WTC11 (cell line): Measurements from ENCODE around the gene NFIX. TPM values are rescaled to one million over a fixed set of nuclear protein-coding genes. Genes with fewer than 3 reads are reported as not detected.

Source experiments
- ATAC-seq: fragments of 200-7000 bp; cut with Tn5 transposase; 2 replicates; pipeline ENCODE4 v1.10.0; 2021; ENCODE audit warnings: mild to moderate bottlenecking, moderate library complexity
- CTCF ChIA-PET: fragments of 300-600 bp; sonication (Branson Sonifier 250); formaldehyde crosslinking; loops from one replicate; lab custom pipeline; 2021; ENCODE audit warnings: antibody characterized with exemption; lab: Charles Lee
- POLR2A ChIA-PET: fragments of 350-600 bp; sonication (Branson Sonifier 250); formaldehyde crosslinking; loops from one replicate; lab custom pipeline; 2021; ENCODE audit warnings: antibody characterized with exemption; lab: Charles Lee
- DNase-seq: peaks from one replicate; pipeline ENCODE4 v3.0.0; 2021; ENCODE audit warnings: low spot score
- H3K27ac Mint-ChIP-seq: 2 replicates; pipeline ENCODE4 v1.8.0; 2021; ENCODE audit warnings: mixed read lengths
- H3K27me3 Mint-ChIP-seq: 2 replicates; pipeline ENCODE4 v1.8.0; 2021; ENCODE audit warnings: low read depth, mild to moderate bottlenecking, moderate library complexity, mixed read lengths
- H3K36me3 Mint-ChIP-seq: 2 replicates; pipeline ENCODE4 v1.8.0; 2021; ENCODE audit warnings: mixed read lengths
- H3K4me1 Mint-ChIP-seq: 2 replicates; pipeline ENCODE4 v1.8.0; 2022; ENCODE audit warnings: mixed read lengths
- H3K4me3 Mint-ChIP-seq: 2 replicates; pipeline ENCODE4 v1.8.0; 2021; ENCODE audit warnings: mild to moderate bottlenecking, moderate library complexity, mixed read lengths
- H3K9me3 Mint-ChIP-seq: 2 replicates; pipeline ENCODE4 v1.8.0; 2021; ENCODE audit warnings: mixed read lengths
- CBFB ChIP-seq: sonication (generic); formaldehyde crosslinking; IDR thresholded peaks from 2 replicates; pipeline ENCODE4 v1.8.1; 2022; ENCODE audit warnings: mild to moderate bottlenecking, low read depth, missing genetic modification reagents
- EMX1 ChIP-seq: fragments of 250-450 bp; sonication (Bioruptor Pico); IDR thresholded peaks from 2 replicates; pipeline ENCODE4 v1.8.0; 2021; ENCODE audit warnings: mild to moderate bottlenecking
- FOXK1 ChIP-seq: sonication (generic); formaldehyde crosslinking; IDR thresholded peaks from 2 replicates; pipeline ENCODE4 v1.8.0; 2022; ENCODE audit warnings: mild to moderate bottlenecking, moderate library complexity, missing genetic modification reagents
- GABPB1 ChIP-seq: sonication (generic); formaldehyde crosslinking; IDR thresholded peaks from 2 replicates; pipeline ENCODE4 v1.8.1; 2023; ENCODE audit warnings: mild to moderate bottlenecking, missing genetic modification reagents
- HMGA2 ChIP-seq: fragments of 250-450 bp; sonication (Bioruptor Pico); IDR thresholded peaks from 2 replicates; pipeline ENCODE4 v1.4.0; 2021; ENCODE audit warnings: mild to moderate bottlenecking, moderate library complexity
- IRF2 ChIP-seq: sonication (generic); formaldehyde crosslinking; IDR thresholded peaks from 2 replicates; pipeline ENCODE4 v1.8.0; 2022; ENCODE audit warnings: low read depth, missing genetic modification reagents, borderline replicate concordance
- MXD4 ChIP-seq: fragments of 250-450 bp; sonication (Bioruptor Pico); IDR thresholded peaks from 2 replicates; pipeline ENCODE4 v1.8.0; 2021; ENCODE audit warnings: mild to moderate bottlenecking, moderate library complexity, borderline replicate concordance
- NFYB ChIP-seq: sonication (generic); formaldehyde crosslinking; conservative IDR thresholded peaks from 2 replicates; pipeline ENCODE4 v1.8.0; 2022; ENCODE audit warnings: low read depth, missing genetic modification reagents
- PRRX2 ChIP-seq: fragments of 250-450 bp; sonication (Bioruptor Pico); IDR thresholded peaks from 2 replicates; pipeline ENCODE4 v1.8.0; 2021; ENCODE audit warnings: mild to moderate bottlenecking
- TEAD4 ChIP-seq: sonication (generic); formaldehyde crosslinking; IDR thresholded peaks from 2 replicates; pipeline ENCODE4 v1.8.0; 2022; ENCODE audit warnings: mild to moderate bottlenecking, missing genetic modification reagents
- ZNF263 ChIP-seq: sonication (generic); formaldehyde crosslinking; IDR thresholded peaks from 2 replicates; pipeline ENCODE4 v1.8.1; 2022; ENCODE audit warnings: low read depth, mild to moderate bottlenecking, moderate library complexity, missing genetic modification reagents
- total RNA-seq: library from RNA; stranded (reverse); gene quantifications from 3 replicates; pipeline ENCODE4 v1.2.3, GENCODE V29; 2021
- TF ChIP-seq, protein P1 (sequence below): fragments of 200-600 bp; IDR thresholded peaks from 2 replicates; pipeline ENCODE4 v1.8.0; 2022; ENCODE audit warnings: antibody characterized with exemption
- TF ChIP-seq, protein P2 (sequence below): sonication (generic); formaldehyde crosslinking; IDR thresholded peaks from 2 replicates; pipeline ENCODE4 v1.8.0; 2022; ENCODE audit warnings: mild to moderate bottlenecking, missing genetic modification reagents
- TF ChIP-seq, protein P3 (sequence below): sonication (generic); formaldehyde crosslinking; IDR thresholded peaks from 2 replicates; pipeline ENCODE4 v1.8.1; 2023; ENCODE audit warnings: mild to moderate bottlenecking, missing genetic modification reagents
- TF ChIP-seq, protein P4 (sequence below): sonication (generic); formaldehyde crosslinking; conservative IDR thresholded peaks from 2 replicates; pipeline ENCODE4 v1.8.1; 2023; ENCODE audit warnings: mild to moderate bottlenecking, low read depth, missing genetic modification reagents, moderate library complexity
- TF ChIP-seq, protein P5 (sequence below): sonication (generic); formaldehyde crosslinking; IDR thresholded peaks from 2 replicates; pipeline ENCODE4 v1.8.1; 2023; ENCODE audit warnings: mild to moderate bottlenecking, missing genetic modification reagents, borderline replicate concordance
- TF ChIP-seq, protein P6 (sequence below): sonication (generic); formaldehyde crosslinking; IDR thresholded peaks from 2 replicates; pipeline ENCODE4 v1.8.0; 2023; ENCODE audit warnings: missing genetic modification reagents, mild to moderate bottlenecking, borderline replicate concordance

Gene NFIX
- total RNA-seq, 1 experiment from 2014 or later, result 1.4 TPM

DNA sequence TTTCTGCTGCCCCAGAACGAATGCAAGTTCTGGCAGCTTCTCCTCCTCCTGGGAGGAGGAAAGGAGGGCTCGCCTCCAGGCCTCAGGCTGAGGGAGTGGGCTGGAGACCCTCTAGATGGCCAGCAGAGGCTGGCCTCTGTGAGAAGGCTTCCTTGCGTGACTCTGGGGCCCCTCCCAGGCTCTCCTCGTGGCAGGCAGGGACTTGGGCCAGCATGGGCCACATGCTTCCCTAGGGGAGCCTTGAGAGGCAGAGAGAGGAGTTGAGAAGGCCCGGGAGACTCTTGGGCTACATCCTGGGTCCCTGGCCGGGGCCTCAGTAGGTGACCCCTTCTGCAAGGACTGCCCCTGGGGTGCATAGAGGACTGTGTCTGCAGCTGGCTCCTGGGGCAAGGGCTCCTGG, 81.5 kb downstream of the NFIX start (continued):
- TF ChIP-seq CBFB (CRISPR knock-in tag), result no peak

DNA sequence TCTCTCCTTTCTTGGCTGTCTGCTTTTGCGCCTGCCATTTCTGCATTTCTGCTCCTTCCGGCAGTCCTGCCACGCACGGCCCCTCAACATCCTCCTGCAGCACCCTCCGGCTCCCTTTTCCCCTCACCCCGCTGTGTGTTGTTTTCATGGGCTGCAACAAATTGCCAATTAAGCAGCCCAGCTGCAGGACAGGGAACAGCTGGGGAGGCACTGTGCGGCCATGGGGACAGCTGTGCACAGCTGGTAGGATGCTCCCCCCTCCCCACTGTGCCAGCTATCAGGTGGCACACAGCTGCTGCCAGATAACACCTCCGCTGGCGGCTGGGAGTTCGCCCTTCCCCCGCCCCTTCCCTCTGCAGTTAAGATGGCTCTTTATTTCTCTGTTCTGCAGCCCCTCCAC, 82.0 kb downstream of the NFIX start:
- Mint-ChIP-seq H3K27me3 (peaks cover 32% of the 10 kb centered on the region), H3K36me3 (no peaks in the 10 kb centered on the region), H3K4me3 (no peak overlapping the region), H3K4me1 (peaks cover 28% of the 10 kb centered on the region), H3K27ac (no peak overlapping the region), H3K9me3 (no peaks in the 10 kb centered on the region)
- ChIA-PET POLR2A (interaction anchor here (1.6 kb wide), 1 partner anchor 112 kb away, joined by 3 read pairs; no protein-coding TSS in a partner anchor), CTCF (interaction anchor here (0.8 to 20.5 kb wide), 8 partner anchors 8 to 112 kb away, joined by 3 to 294 read pairs (median 9); no protein-coding TSS in a partner anchor)
- DNase-seq (no peak), ATAC-seq (no peak)
- TF ChIP-seq, protein P1, sequence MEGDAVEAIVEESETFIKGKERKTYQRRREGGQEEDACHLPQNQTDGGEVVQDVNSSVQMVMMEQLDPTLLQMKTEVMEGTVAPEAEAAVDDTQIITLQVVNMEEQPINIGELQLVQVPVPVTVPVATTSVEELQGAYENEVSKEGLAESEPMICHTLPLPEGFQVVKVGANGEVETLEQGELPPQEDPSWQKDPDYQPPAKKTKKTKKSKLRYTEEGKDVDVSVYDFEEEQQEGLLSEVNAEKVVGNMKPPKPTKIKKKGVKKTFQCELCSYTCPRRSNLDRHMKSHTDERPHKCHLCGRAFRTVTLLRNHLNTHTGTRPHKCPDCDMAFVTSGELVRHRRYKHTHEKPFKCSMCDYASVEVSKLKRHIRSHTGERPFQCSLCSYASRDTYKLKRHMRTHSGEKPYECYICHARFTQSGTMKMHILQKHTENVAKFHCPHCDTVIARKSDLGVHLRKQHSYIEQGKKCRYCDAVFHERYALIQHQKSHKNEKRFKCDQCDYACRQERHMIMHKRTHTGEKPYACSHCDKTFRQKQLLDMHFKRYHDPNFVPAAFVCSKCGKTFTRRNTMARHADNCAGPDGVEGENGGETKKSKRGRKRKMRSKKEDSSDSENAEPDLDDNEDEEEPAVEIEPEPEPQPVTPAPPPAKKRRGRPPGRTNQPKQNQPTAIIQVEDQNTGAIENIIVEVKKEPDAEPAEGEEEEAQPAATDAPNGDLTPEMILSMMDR, result no peak
- no peak for TF ChIP-seq TEAD4 (CRISPR knock-in tag)
- TF ChIP-seq GABPB1 (CRISPR knock-in tag), result no peak
- TF ChIP-seq, protein P2, sequence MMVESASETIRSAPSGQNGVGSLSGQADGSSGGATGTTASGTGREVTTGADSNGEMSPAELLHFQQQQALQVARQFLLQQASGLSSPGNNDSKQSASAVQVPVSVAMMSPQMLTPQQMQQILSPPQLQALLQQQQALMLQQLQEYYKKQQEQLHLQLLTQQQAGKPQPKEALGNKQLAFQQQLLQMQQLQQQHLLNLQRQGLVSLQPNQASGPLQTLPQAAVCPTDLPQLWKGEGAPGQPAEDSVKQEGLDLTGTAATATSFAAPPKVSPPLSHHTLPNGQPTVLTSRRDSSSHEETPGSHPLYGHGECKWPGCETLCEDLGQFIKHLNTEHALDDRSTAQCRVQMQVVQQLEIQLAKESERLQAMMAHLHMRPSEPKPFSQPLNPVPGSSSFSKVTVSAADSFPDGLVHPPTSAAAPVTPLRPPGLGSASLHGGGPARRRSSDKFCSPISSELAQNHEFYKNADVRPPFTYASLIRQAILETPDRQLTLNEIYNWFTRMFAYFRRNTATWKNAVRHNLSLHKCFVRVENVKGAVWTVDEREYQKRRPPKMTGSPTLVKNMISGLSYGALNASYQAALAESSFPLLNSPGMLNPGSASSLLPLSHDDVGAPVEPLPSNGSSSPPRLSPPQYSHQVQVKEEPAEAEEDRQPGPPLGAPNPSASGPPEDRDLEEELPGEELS (CRISPR knock-in tag), result no peak
- TF ChIP-seq, protein P3, sequence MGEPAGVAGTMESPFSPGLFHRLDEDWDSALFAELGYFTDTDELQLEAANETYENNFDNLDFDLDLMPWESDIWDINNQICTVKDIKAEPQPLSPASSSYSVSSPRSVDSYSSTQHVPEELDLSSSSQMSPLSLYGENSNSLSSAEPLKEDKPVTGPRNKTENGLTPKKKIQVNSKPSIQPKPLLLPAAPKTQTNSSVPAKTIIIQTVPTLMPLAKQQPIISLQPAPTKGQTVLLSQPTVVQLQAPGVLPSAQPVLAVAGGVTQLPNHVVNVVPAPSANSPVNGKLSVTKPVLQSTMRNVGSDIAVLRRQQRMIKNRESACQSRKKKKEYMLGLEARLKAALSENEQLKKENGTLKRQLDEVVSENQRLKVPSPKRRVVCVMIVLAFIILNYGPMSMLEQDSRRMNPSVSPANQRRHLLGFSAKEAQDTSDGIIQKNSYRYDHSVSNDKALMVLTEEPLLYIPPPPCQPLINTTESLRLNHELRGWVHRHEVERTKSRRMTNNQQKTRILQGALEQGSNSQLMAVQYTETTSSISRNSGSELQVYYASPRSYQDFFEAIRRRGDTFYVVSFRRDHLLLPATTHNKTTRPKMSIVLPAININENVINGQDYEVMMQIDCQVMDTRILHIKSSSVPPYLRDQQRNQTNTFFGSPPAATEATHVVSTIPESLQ (CRISPR knock-in tag), result no peak
- no peak for TF ChIP-seq EMX1
- TF ChIP-seq, protein P4, sequence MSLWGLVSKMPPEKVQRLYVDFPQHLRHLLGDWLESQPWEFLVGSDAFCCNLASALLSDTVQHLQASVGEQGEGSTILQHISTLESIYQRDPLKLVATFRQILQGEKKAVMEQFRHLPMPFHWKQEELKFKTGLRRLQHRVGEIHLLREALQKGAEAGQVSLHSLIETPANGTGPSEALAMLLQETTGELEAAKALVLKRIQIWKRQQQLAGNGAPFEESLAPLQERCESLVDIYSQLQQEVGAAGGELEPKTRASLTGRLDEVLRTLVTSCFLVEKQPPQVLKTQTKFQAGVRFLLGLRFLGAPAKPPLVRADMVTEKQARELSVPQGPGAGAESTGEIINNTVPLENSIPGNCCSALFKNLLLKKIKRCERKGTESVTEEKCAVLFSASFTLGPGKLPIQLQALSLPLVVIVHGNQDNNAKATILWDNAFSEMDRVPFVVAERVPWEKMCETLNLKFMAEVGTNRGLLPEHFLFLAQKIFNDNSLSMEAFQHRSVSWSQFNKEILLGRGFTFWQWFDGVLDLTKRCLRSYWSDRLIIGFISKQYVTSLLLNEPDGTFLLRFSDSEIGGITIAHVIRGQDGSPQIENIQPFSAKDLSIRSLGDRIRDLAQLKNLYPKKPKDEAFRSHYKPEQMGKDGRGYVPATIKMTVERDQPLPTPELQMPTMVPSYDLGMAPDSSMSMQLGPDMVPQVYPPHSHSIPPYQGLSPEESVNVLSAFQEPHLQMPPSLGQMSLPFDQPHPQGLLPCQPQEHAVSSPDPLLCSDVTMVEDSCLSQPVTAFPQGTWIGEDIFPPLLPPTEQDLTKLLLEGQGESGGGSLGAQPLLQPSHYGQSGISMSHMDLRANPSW, result no peak
- TF ChIP-seq FOXK1, result no peak
- TF ChIP-seq ZNF263, result no peak
- no peak for TF ChIP-seq MXD4 (CRISPR knock-in tag)
- TF ChIP-seq, protein P5, sequence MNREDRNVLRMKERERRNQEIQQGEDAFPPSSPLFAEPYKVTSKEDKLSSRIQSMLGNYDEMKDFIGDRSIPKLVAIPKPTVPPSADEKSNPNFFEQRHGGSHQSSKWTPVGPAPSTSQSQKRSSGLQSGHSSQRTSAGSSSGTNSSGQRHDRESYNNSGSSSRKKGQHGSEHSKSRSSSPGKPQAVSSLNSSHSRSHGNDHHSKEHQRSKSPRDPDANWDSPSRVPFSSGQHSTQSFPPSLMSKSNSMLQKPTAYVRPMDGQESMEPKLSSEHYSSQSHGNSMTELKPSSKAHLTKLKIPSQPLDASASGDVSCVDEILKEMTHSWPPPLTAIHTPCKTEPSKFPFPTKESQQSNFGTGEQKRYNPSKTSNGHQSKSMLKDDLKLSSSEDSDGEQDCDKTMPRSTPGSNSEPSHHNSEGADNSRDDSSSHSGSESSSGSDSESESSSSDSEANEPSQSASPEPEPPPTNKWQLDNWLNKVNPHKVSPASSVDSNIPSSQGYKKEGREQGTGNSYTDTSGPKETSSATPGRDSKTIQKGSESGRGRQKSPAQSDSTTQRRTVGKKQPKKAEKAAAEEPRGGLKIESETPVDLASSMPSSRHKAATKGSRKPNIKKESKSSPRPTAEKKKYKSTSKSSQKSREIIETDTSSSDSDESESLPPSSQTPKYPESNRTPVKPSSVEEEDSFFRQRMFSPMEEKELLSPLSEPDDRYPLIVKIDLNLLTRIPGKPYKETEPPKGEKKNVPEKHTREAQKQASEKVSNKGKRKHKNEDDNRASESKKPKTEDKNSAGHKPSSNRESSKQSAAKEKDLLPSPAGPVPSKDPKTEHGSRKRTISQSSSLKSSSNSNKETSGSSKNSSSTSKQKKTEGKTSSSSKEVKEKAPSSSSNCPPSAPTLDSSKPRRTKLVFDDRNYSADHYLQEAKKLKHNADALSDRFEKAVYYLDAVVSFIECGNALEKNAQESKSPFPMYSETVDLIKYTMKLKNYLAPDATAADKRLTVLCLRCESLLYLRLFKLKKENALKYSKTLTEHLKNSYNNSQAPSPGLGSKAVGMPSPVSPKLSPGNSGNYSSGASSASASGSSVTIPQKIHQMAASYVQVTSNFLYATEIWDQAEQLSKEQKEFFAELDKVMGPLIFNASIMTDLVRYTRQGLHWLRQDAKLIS (CRISPR knock-in tag), result no peak
- TF ChIP-seq HMGA2 (CRISPR knock-in tag), result no peak
- no peak for TF ChIP-seq IRF2 (CRISPR knock-in tag)
- no peak for TF ChIP-seq PRRX2 (CRISPR knock-in tag)
- TF ChIP-seq, protein P6, sequence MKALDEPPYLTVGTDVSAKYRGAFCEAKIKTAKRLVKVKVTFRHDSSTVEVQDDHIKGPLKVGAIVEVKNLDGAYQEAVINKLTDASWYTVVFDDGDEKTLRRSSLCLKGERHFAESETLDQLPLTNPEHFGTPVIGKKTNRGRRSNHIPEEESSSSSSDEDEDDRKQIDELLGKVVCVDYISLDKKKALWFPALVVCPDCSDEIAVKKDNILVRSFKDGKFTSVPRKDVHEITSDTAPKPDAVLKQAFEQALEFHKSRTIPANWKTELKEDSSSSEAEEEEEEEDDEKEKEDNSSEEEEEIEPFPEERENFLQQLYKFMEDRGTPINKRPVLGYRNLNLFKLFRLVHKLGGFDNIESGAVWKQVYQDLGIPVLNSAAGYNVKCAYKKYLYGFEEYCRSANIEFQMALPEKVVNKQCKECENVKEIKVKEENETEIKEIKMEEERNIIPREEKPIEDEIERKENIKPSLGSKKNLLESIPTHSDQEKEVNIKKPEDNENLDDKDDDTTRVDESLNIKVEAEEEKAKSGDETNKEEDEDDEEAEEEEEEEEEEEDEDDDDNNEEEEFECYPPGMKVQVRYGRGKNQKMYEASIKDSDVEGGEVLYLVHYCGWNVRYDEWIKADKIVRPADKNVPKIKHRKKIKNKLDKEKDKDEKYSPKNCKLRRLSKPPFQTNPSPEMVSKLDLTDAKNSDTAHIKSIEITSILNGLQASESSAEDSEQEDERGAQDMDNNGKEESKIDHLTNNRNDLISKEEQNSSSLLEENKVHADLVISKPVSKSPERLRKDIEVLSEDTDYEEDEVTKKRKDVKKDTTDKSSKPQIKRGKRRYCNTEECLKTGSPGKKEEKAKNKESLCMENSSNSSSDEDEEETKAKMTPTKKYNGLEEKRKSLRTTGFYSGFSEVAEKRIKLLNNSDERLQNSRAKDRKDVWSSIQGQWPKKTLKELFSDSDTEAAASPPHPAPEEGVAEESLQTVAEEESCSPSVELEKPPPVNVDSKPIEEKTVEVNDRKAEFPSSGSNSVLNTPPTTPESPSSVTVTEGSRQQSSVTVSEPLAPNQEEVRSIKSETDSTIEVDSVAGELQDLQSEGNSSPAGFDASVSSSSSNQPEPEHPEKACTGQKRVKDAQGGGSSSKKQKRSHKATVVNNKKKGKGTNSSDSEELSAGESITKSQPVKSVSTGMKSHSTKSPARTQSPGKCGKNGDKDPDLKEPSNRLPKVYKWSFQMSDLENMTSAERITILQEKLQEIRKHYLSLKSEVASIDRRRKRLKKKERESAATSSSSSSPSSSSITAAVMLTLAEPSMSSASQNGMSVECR (CRISPR knock-in tag), result no peak
- TF ChIP-seq NFYB (CRISPR knock-in tag), result no peak
